Stomach (tissue), 9 donors: Measurements from ENCODE around the gene TUBGCP2. TPM values are rescaled to one million over a fixed set of nuclear protein-coding genes. Genes with fewer than 3 reads are reported as not detected.

Experiments
- DNase-seq, 2 donors: peaks; one replicate each; pipeline versions ENCODE4 v3.0.0 to v3.0.0-alpha.2; 2013 to 2019
- H3K27ac ChIP-seq, 5 donors: fragments of 200-600 bp in 4 of 5; sonication (generic) in 4 of 5; one replicate each; pipeline ENCODE4 v1.5.1; 2013 to 2019; ENCODE audit warnings: mild to moderate bottlenecking in 1 of 5, moderate library complexity in 1 of 5
- H3K27me3 ChIP-seq, 3 donors: fragments of 200-600 bp; sonication (generic); one replicate each; pipeline ENCODE4 v1.5.1; 2017 to 2019; ENCODE audit warnings: mixed run types in 1 of 3
- H3K36me3 ChIP-seq, 4 donors: fragments of 200-600 bp; sonication (generic); 1 replicate in 3 of 4; 2 replicates in 1 of 4; pipeline ENCODE4 v1.5.1; 2016 to 2019
- H3K4me1 ChIP-seq, 4 donors: fragments of 200-600 bp; sonication (generic); one replicate each; pipeline ENCODE4 v1.5.1; 2016 to 2019
- H3K4me3 ChIP-seq, 4 donors: fragments of 200-600 bp; sonication (generic) in 3 of 4; one replicate each; pipeline ENCODE4 v1.5.1; 2016 to 2019; ENCODE audit warnings: mild to moderate bottlenecking in 1 of 4
- H3K9me3 ChIP-seq, 4 donors: fragments of 200-600 bp; sonication (generic); one replicate each; pipeline ENCODE4 v1.5.1; 2016 to 2019
- EP300 ChIP-seq: sonication (generic); formaldehyde crosslinking; IDR thresholded peaks from one replicate; pipeline ENCODE4 v1.6.1; 2017; ENCODE audit warnings: antibody characterized with exemption
- POLR2A ChIP-seq, 4 donors: fragments of 450-650 bp; IDR thresholded peaks; one replicate each; pipeline ENCODE4 v1.6.1; 2016; ENCODE audit warnings: antibody characterized with exemption in 4 of 4, control low read depth in 2 of 4, mild to moderate bottlenecking in 1 of 4, moderate library complexity in 1 of 4
- POLR2AphosphoS5 ChIP-seq, 3 donors: sonication (generic); formaldehyde crosslinking; IDR thresholded peaks; one replicate each; pipeline ENCODE4 v1.6.1; 2016; ENCODE audit warnings: antibody characterized with exemption in 3 of 3
- WGBS, 5 donors: extraction: QIAGEN DNeasy Blood & Tissue Kit in 3 of 5; methylation state at CpG; one replicate each; pipeline versions ENCODE4 v1.1.5 to v1.1.7; 2013 to 2018; 5-methylcytosine and 5-hydroxymethylcytosine counted together
- intact Hi-C: fragments of 100-400 bp; cut with DNase I; formaldehyde crosslinking; loops from one replicate; pipeline ENCODE4 v1.15.1; 2023; ENCODE audit warnings: low total_unique reads
- polyA plus RNA-seq, 3 donors: library from polyadenylated mRNA; stranded (reverse); fragments of 200-250 nt; gene quantifications; one replicate each; pipeline ENCODE4 v1.2.3, GENCODE V29; 2013
- total RNA-seq, 5 donors: library from RNA; depleted of rRNA; stranded (reverse); fragments of >200 nt; gene quantifications; one replicate each; pipeline versions ENCODE4 v1.1.0 to v1.2.3, GENCODE V29; 2014 to 2016
- TF ChIP-seq, protein P1 (sequence below), 7 experiments: fragments of 450-650 bp in 4 of 7; fragments of 200-600 bp in 3 of 7; sonication (generic) in 3 of 7; IDR thresholded peaks; one replicate each; pipeline ENCODE4 v1.5.1; 2016 to 2019; ENCODE audit warnings: antibody characterized with exemption in 7 of 7, control low read depth in 2 of 7, mild to moderate bottlenecking in 1 of 7
- donor health status: healthy with polysubstance abuse.
- donor health status: Bipolar disorder and iron deficiency.
- donor health status: healthy.

TUBGCP2 gene
- total and polyA plus RNA-seq, 8 donors, result 18.3 to 117 (median 47.6) TPM

DNA sequence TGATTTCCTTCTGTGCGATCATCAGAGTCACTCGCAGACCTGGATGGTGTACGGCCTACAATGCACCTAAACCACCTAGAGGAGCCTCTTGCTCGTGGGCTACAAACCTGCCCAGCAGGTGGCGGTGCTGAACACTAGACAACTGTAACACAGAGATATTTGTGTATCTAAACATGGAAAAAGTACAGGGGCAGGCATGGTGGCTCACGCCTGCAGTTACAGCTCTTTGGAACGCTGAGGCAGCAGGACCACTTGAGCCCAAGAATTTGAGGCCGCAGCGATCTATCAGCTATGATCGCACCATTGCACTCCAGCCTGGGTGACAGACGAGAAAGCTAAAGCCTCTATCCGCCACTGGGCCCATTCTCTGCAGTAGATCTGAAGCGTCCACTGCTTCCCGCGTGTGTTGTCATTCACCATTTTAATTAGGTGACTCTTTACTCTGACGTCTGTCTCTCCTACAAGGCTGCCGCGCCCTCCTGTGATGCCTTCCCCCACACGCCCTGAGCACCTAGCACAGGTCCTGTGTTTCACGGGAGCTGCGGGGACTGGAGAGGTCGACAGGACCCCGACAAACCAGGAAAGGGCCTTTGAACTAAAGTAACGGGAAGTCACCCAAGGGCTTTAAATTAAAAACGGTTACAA lies 774 bp downstream of the TUBGCP2 start:
- Histone ChIP-seq H3K9me3 (no peaks in the 10 kb centered on the region), H3K27me3 (no peaks in the 10 kb centered on the region), H3K27ac (peak overlapping the region; percentile 96 to 100 (median 98)), H3K4me1 (peaks cover 32 to 62% (median 45%) of the 10 kb centered on the region in 4 donors), H3K4me3 (peak overlapping the region; percentile 88 to 100 (median 92)), H3K36me3 (peaks cover 12 to 42% (median 38%) of the 10 kb centered on the region in 4 donors)
- 1 to 6% (median 3%) methylated on average over 25 of the region's 25 CpGs for WGBS, 5 donors
- TF ChIP-seq EP300 (no peak), POLR2A (IDR thresholded peaks at IDR 0.05) (no peak), POLR2AphosphoS5 (IDR thresholded peaks at IDR 0.05) (peak in 1 of 3 donors; percentile 4)
- TF ChIP-seq, protein P1, sequence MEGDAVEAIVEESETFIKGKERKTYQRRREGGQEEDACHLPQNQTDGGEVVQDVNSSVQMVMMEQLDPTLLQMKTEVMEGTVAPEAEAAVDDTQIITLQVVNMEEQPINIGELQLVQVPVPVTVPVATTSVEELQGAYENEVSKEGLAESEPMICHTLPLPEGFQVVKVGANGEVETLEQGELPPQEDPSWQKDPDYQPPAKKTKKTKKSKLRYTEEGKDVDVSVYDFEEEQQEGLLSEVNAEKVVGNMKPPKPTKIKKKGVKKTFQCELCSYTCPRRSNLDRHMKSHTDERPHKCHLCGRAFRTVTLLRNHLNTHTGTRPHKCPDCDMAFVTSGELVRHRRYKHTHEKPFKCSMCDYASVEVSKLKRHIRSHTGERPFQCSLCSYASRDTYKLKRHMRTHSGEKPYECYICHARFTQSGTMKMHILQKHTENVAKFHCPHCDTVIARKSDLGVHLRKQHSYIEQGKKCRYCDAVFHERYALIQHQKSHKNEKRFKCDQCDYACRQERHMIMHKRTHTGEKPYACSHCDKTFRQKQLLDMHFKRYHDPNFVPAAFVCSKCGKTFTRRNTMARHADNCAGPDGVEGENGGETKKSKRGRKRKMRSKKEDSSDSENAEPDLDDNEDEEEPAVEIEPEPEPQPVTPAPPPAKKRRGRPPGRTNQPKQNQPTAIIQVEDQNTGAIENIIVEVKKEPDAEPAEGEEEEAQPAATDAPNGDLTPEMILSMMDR (IDR thresholded peaks at IDR 0.05), result peak in 5 of 7 experiments; percentile 36 to 72 (median 63)
- peak; percentile 91 to 95 for DNase-seq
- intact Hi-C loops, result no loop called here

DNA sequence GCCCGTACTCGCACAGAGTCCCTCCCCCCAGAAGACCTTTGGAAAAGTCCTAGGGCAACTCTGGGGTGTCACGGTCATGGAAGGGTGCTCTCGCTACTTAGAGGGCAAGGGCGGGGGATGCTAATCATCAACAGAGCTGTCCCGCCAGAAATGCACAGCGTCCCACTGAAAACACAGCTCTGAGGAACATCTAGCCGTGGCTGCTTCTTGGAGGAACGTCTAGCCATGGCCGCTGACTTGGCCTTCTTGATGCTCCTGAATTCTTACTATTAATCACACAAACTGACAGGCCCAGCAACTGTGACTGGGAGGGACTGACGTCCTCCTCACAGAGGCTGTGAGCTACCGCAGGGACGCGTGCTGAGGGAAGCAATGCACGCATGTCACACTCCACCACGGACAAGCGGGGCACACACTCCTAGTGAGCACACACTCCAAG lies 1.7 kb downstream of the TUBGCP2 start:
- 82 to 89% (median 87%) methylated on average over 17 of the region's 17 CpGs for WGBS, 5 donors
- intact Hi-C loops, result no loop called here
- H3K4me1 ChIP-seq, result peaks cover 32 to 62% (median 45%) of the 10 kb centered on the region in 4 donors
- H3K9me3 ChIP-seq, result no peaks in the 10 kb centered on the region
- no peak for DNase-seq
- TF ChIP-seq EP300, result no peak
- TF ChIP-seq, protein P1 (IDR thresholded peaks at IDR 0.05), result no peak
- no peak for TF ChIP-seq POLR2A (IDR thresholded peaks at IDR 0.05)
- no peak for TF ChIP-seq POLR2AphosphoS5 (IDR thresholded peaks at IDR 0.05)
- H3K27me3 ChIP-seq, result no peaks in the 10 kb centered on the region
- H3K27ac ChIP-seq, result peak overlapping the region in 3 of 5 donors; percentile 49 to 98 (median 96)
- peak overlapping the region in 2 of 4 donors; percentile 90 to 94 for H3K4me3 ChIP-seq
- peaks cover 11 to 42% (median 38%) of the 10 kb centered on the region in 4 donors for H3K36me3 ChIP-seq

DNA sequence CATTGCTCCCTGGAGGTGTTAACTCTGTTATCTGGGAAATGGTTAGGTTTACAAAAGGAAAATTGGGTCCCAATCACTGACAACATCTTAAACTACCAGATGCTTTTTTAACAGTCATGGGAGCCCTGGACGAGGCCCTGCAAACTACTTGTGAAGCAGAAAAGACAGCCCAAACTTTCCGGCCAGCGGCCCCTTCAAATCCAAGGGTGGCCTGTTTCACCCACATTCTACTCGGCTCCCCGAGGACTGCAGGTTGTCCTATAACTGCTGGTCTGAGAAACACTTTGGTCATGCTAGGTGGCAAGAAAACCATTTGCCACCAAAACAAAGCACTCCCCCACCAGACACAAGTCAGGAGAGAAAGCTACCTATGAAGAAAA lies 2.6 kb downstream of the TUBGCP2 start:
- DNase-seq, result no peak
- 86 to 96% (median 92%) methylated on average over 5 of the region's 5 CpGs for WGBS, 5 donors
- TF ChIP-seq, protein P1 (IDR thresholded peaks at IDR 0.05), result no peak
- no peak for TF ChIP-seq POLR2A (IDR thresholded peaks at IDR 0.05)
- TF ChIP-seq POLR2AphosphoS5 (IDR thresholded peaks at IDR 0.05), result no peak
- peaks cover 17 to 40% (median 37%) of the 10 kb centered on the region in 4 donors for H3K36me3 ChIP-seq
- no peaks in the 10 kb centered on the region for H3K27me3 ChIP-seq
- peaks cover 32 to 62% (median 45%) of the 10 kb centered on the region in 4 donors for H3K4me1 ChIP-seq
- no peaks in the 10 kb centered on the region for H3K9me3 ChIP-seq
- H3K27ac ChIP-seq, result peak overlapping the region in 4 of 5 donors; percentile 40 to 98 (median 58)
- no peak overlapping the region for H3K4me3 ChIP-seq
- intact Hi-C loops, result no loop called here

DNA sequence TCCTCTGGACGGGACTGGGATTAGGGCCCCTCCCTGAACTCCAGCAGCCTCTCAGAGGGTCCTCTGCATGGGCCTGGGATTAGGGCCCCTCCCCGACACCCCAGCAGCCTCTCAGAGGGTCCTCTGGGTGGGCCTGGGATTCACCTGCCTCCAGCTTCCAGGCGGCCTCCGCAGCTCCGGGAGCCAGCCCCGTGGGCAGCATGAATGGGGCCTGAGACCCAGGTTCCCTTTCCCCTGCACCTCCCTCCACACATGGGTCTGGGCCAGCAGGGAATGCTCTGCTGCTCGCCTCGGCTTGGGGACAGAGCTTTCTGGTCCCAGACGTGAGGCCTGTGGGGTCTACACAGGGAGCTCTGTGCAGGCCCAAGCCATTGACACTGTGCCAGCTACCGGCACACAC lies 5.5 kb downstream of the TUBGCP2 start:
- no peak overlapping the region for H3K4me3 ChIP-seq
- no peak for DNase-seq
- H3K9me3 ChIP-seq, result no peaks in the 10 kb centered on the region
- H3K27ac ChIP-seq, result peak overlapping the region in 1 of 5 donors; percentile 14
- no peaks in the 10 kb centered on the region for H3K27me3 ChIP-seq
- H3K36me3 ChIP-seq, result peaks cover 33 to 54% (median 52%) of the 10 kb centered on the region in 4 donors
- 76 to 91% (median 90%) methylated on average over 2 to 10 of the region's 10 CpGs for WGBS, 5 donors
- intact Hi-C loops, result no loop called here
- TF ChIP-seq POLR2A (IDR thresholded peaks at IDR 0.05) (no peak), EP300 (no peak)
- TF ChIP-seq, protein P1 (IDR thresholded peaks at IDR 0.05), result no peak
- peaks cover 16 to 49% (median 36%) of the 10 kb centered on the region in 4 donors for H3K4me1 ChIP-seq
